Prostate gland (tissue), 2 donors: ENCODE data around the gene PRSS27.

Experiments used
- POLR2A ChIP-seq: fragments of 450-650 bp; IDR thresholded peaks from one replicate; pipeline ENCODE4 v1.6.1; 2016; ENCODE audit warnings: antibody characterized with exemption, mild to moderate bottlenecking
- POLR2AphosphoS5 ChIP-seq: sonication (generic); formaldehyde crosslinking; IDR thresholded peaks from one replicate; pipeline ENCODE4 v1.6.1; 2017; ENCODE audit warnings: antibody characterized with exemption
- TF ChIP-seq, protein P1 (sequence below), 4 experiments: fragments of 200-600 bp in 2 of 4; fragments of 450-650 bp in 2 of 4; sonication (generic) in 2 of 4; IDR thresholded peaks; 1 replicate in 3 of 4; 2 replicates in 1 of 4; pipeline ENCODE4 v1.5.1; 2016 to 2019; ENCODE audit warnings: antibody characterized with exemption in 4 of 4, mild to moderate bottlenecking in 2 of 4, moderate library complexity in 2 of 4

DNA sequence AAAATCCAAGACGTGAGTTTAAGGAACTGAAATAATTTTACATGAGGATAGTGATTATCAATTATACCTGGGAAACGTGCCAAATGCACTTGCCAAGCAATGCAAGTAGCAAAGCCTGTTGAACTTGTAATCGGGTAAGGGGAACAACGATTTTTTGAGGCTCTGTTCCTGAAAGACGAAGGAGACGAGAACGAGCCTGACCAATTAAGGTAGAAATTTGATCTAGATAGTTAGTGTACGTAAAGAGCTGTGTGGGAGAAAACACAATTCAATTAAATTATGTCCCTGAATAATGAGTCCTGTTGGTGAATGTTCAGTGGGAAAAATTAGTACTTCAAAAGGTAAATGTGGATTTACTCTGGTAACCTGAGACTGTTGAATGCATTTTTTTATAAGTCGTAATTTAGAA lies 55.4 kb downstream of the PRSS27 start:
- TF ChIP-seq, protein P1, sequence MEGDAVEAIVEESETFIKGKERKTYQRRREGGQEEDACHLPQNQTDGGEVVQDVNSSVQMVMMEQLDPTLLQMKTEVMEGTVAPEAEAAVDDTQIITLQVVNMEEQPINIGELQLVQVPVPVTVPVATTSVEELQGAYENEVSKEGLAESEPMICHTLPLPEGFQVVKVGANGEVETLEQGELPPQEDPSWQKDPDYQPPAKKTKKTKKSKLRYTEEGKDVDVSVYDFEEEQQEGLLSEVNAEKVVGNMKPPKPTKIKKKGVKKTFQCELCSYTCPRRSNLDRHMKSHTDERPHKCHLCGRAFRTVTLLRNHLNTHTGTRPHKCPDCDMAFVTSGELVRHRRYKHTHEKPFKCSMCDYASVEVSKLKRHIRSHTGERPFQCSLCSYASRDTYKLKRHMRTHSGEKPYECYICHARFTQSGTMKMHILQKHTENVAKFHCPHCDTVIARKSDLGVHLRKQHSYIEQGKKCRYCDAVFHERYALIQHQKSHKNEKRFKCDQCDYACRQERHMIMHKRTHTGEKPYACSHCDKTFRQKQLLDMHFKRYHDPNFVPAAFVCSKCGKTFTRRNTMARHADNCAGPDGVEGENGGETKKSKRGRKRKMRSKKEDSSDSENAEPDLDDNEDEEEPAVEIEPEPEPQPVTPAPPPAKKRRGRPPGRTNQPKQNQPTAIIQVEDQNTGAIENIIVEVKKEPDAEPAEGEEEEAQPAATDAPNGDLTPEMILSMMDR (IDR thresholded peaks at IDR 0.05): no peak
- TF ChIP-seq POLR2A: no peak
- peak; percentile 20 for TF ChIP-seq POLR2AphosphoS5
